CD14-positive monocyte (primary cell): ENCODE measurements around the gene KRTAP4-6. TPM values are rescaled to one million over a fixed set of nuclear protein-coding genes. Genes with fewer than 3 reads are reported as not detected.
A peak's percentile ranks its signal among the peaks of the same experiment; 100 is the strongest.
"Not testable (repeated sequence)": the region's sequence is repeated elsewhere in the genome, so short reads cannot be mapped to it uniquely, and the experiment has no call there.

ENCODE experiments used
- DNase-seq, 3 donors: peaks; one replicate each; pipeline ENCODE4 v3.0.0-alpha.2; 2011 to 2022
- H2AFZ ChIP-seq: 2 replicates; pipeline ENCODE4 v1.6.0; 2012; ENCODE audit warnings: mild to moderate bottlenecking, low read depth, low read length, inconsistent platforms; ENCODE audit not compliant: insufficient read depth, poor library complexity, severe bottlenecking
- H3K27ac ChIP-seq, 2 donors: 1 replicate in 1 of 2; 2 replicates in 1 of 2; pipeline ENCODE4 v1.5.1; 2012 to 2013; ENCODE audit warnings: low read length in 2 of 2, control low read depth in 1 of 2, inconsistent platforms in 1 of 2, low read depth in 1 of 2, mild to moderate bottlenecking in 1 of 2
- H3K27me3 ChIP-seq, 2 donors: one replicate each; pipeline versions ENCODE4 v1.6.0 to v1.6.1; 2011 to 2013; ENCODE audit warnings: low read length in 2 of 2; ENCODE audit not compliant: control insufficient read depth in 2 of 2, insufficient read depth in 2 of 2
- H3K36me3 ChIP-seq, 2 donors: replicated peaks in 1 of 2; 1 replicate in 1 of 2; 2 replicates in 1 of 2; pipeline versions ENCODE4 v1.5.1 to v1.6.1; 2012 to 2013; ENCODE audit warnings: low read length in 2 of 2, control low read depth in 1 of 2, inconsistent platforms in 1 of 2, mild to moderate bottlenecking in 1 of 2; ENCODE audit not compliant: insufficient read depth in 2 of 2, control insufficient read depth in 1 of 2
- H3K4me1 ChIP-seq, 2 donors: 1 replicate in 1 of 2; 2 replicates in 1 of 2; pipeline versions ENCODE4 v1.5.1 to v1.6.1; 2012 to 2013; ENCODE audit warnings: low read length in 2 of 2, control low read depth in 1 of 2, inconsistent platforms in 1 of 2, mild to moderate bottlenecking in 1 of 2, moderate library complexity in 1 of 2; ENCODE audit not compliant: insufficient read depth in 2 of 2, control insufficient read depth in 1 of 2
- H3K4me2 ChIP-seq: replicated peaks from 2 replicates; pipeline ENCODE3; 2012; ENCODE audit warnings: low read length, moderate library complexity, mild to moderate bottlenecking; ENCODE audit not compliant: poor library complexity, severe bottlenecking; ENCODE audit errors: extremely low read depth
- H3K4me3 ChIP-seq, 3 experiments: fragments of 200-600 bp in 1 of 3; sonication (generic) in 1 of 3; replicated peaks in 1 of 3; 1 replicate in 2 of 3; 2 replicates in 1 of 3; pipeline ENCODE4 v1.5.1; 2011 to 2013; ENCODE audit warnings: low read length in 3 of 3, mild to moderate bottlenecking in 3 of 3, control low read depth in 2 of 3, low read depth in 2 of 3, inconsistent platforms in 1 of 3, moderate library complexity in 1 of 3
- H3K79me2 ChIP-seq: 2 replicates; pipeline ENCODE4 v1.6.0; 2012; ENCODE audit warnings: mild to moderate bottlenecking, control low read depth, inconsistent platforms, low read length, moderate library complexity; ENCODE audit not compliant: insufficient read depth
- H3K9ac ChIP-seq: 2 replicates; pipeline ENCODE4 v1.6.0; 2017; ENCODE audit warnings: low read length, mild to moderate bottlenecking; ENCODE audit not compliant: insufficient read depth, poor library complexity, severe bottlenecking
- H3K9me3 ChIP-seq, 2 donors: replicated peaks in 1 of 2; 1 replicate in 1 of 2; 2 replicates in 1 of 2; pipeline versions ENCODE4 v1.5.1 to v1.6.1; 2012 to 2013; ENCODE audit warnings: low read length in 2 of 2, control low read depth in 1 of 2; ENCODE audit not compliant: control insufficient read depth in 1 of 2, insufficient read depth in 1 of 2
- H4K20me1 ChIP-seq: 2 replicates; pipeline ENCODE4 v1.6.0; 2012; ENCODE audit warnings: mild to moderate bottlenecking, low read length, control low read depth, moderate library complexity; ENCODE audit not compliant: insufficient read depth
- H3K27ac Mint-ChIP-seq, 7 donors: one replicate each; pipeline ENCODE4 v1.8.0; 2020; ENCODE audit warnings: mild to moderate bottlenecking in 7 of 7, mixed read lengths in 7 of 7, moderate library complexity in 6 of 7, inconsistent platforms in 2 of 7
- H3K27me3 Mint-ChIP-seq, 3 donors: one replicate each; pipeline ENCODE4 v1.8.0; 2021 to 2022; ENCODE audit warnings: low read depth in 3 of 3, mild to moderate bottlenecking in 3 of 3, mixed read lengths in 3 of 3, moderate library complexity in 3 of 3, inconsistent platforms in 1 of 3
- H3K36me3 Mint-ChIP-seq, 2 donors: one replicate each; pipeline ENCODE4 v1.8.0; 2020; ENCODE audit warnings: mixed read lengths in 2 of 2, inconsistent platforms in 1 of 2, mild to moderate bottlenecking in 1 of 2
- H3K4me1 Mint-ChIP-seq: one replicate; pipeline ENCODE4 v1.8.0; 2020; ENCODE audit warnings: mild to moderate bottlenecking, mixed read lengths
- H3K4me3 Mint-ChIP-seq, 2 donors: one replicate each; pipeline ENCODE4 v1.8.0; 2020; ENCODE audit warnings: mild to moderate bottlenecking in 2 of 2, mixed read lengths in 2 of 2, moderate library complexity in 1 of 2
- H3K9me3 Mint-ChIP-seq, 7 donors: one replicate each; pipeline ENCODE4 v1.8.0; 2020 to 2022; ENCODE audit warnings: mixed read lengths in 7 of 7, mild to moderate bottlenecking in 6 of 7, moderate library complexity in 6 of 7, inconsistent platforms in 2 of 7
- WGBS: methylation state at CpG from one replicate; pipeline ENCODE4 v1.1.5; 2013; ENCODE audit warnings: missing lambda C conversion rate; ENCODE audit not compliant: insufficient coverage; 5-methylcytosine and 5-hydroxymethylcytosine counted together
- intact Hi-C, 2 donors: fragments of 100-400 bp; cut with micrococcal nuclease; formaldehyde crosslinking; loops; one replicate each; pipeline versions ENCODE4 v1.15.0 to v1.15.1; 2023
- polyA plus RNA-seq, 3 donors: library from polyadenylated mRNA; depleted of rRNA in 1 of 3; unstranded in 2 of 3; stranded (reverse) in 1 of 3; fragments of 300-500 nt in 2 of 3; fragments of >200 nt in 1 of 3; fragmentation: Illumina TruSeq in 2 of 3; gene quantifications; 1 replicate in 2 of 3; 2 replicates in 1 of 3; pipeline ENCODE4 v1.2.3, GENCODE V29; 2012 to 2021
- TF ChIP-seq, protein P1 (sequence below): fragments of 200-600 bp; IDR thresholded peaks from one replicate; pipeline ENCODE4 v1.8.0; 2022; ENCODE audit warnings: antibody characterized with exemption, mild to moderate bottlenecking

KRTAP4-6 gene
- polyA plus RNA-seq, 3 donors, result not detected

DNA sequence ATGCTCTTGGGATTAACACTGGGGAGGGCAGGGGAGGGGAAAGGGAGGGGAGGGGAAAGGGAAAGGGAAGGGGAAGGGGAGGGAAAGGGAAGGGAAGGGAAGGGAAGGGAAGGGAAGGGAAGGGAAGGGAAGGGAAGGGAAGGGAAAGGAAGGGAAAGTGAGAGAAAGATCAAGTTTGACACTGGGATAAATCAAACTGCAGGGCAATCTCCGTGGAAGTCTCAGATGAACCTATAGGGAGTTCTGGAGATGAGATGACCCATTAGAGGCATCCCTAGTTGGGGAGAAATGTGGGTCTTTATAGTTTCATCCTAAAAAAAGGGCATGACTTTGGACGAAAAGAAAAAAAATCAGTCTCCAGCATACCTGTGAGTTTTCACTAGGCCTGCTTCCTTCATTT, 18.6 kb downstream of the KRTAP4-6 start:
- peaks cover 0 to 8% (median 0%) of the 10 kb centered on the region in 7 donors for H3K9me3 Mint-ChIP-seq
- Histone ChIP-seq H3K36me3 (no peaks in the 10 kb centered on the region), H2AFZ (no peak overlapping the region), H3K9ac (no peak overlapping the region), H3K4me1 (peaks cover 10 to 11% of the 10 kb centered on the region in 2 donors), H4K20me1 (no peaks in the 10 kb centered on the region), H3K4me2 (no peak overlapping the region), H3K9me3 (no peaks in the 10 kb centered on the region), H3K27ac (no peak overlapping the region), H3K27me3 (no peaks in the 10 kb centered on the region), H3K79me2 (no peaks in the 10 kb centered on the region), H3K4me3 (no peak overlapping the region)
- no peak overlapping the region for H3K27ac Mint-ChIP-seq
- intact Hi-C loops, result no loop called here
- H3K4me3 Mint-ChIP-seq, result no peak overlapping the region
- TF ChIP-seq, protein P1, sequence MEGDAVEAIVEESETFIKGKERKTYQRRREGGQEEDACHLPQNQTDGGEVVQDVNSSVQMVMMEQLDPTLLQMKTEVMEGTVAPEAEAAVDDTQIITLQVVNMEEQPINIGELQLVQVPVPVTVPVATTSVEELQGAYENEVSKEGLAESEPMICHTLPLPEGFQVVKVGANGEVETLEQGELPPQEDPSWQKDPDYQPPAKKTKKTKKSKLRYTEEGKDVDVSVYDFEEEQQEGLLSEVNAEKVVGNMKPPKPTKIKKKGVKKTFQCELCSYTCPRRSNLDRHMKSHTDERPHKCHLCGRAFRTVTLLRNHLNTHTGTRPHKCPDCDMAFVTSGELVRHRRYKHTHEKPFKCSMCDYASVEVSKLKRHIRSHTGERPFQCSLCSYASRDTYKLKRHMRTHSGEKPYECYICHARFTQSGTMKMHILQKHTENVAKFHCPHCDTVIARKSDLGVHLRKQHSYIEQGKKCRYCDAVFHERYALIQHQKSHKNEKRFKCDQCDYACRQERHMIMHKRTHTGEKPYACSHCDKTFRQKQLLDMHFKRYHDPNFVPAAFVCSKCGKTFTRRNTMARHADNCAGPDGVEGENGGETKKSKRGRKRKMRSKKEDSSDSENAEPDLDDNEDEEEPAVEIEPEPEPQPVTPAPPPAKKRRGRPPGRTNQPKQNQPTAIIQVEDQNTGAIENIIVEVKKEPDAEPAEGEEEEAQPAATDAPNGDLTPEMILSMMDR, result no peak
- WGBS, result 100% methylated on average over 1 of the region's 2 CpGs
- H3K36me3 Mint-ChIP-seq, result no peaks in the 10 kb centered on the region
- H3K4me1 Mint-ChIP-seq, result peaks cover 14% of the 10 kb centered on the region
- peaks cover 0 to 2% (median 0%) of the 10 kb centered on the region in 3 donors for H3K27me3 Mint-ChIP-seq
- no peak for DNase-seq

DNA sequence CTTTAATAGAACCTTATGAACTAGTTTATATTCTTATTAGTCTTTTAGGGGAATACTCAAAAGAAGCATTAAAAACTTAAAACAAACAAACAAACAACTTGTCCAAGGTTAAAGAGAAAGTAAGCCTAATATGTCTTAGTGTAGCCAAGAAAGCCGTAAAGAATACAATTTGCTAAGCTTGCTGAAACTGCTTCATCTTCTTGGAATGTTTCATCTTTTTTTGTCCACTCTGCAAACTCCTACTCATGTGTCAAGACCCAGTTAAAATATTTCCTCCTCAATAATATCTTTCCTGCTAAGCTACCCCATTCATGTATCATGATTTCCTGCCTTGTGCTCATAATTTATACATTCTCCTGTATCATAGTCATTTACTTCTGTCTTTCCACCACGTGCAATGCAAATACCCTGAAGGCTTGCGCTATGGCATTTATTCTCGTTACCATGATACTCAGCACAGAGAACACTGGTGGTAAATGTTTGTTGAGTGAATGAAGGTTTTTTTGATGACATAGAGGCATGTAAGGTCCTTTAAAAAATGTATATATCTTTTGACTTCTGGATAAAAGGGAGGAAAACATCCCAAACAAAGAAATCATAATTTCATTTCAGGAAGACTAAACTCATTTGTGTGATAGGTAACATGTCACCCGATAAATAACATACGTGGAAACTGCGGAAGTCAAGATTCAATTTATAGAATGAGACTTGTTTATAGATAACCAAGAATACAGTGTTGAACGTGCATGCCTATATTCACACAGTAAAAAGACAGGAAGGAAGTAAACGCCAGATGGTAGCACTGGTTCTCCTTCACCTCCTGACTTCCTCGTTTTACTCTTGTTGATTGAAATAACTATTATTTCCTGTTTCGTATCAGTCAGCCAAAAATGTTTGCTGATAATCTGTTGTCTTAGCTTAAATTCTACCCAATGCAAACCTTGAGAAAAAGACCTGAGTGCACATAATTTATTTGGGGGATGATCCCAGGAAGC, 20.4 kb downstream of the KRTAP4-6 start:
- WGBS, result no CpG with 5 or more reads among the region's 11 CpGs
- H3K36me3 Mint-ChIP-seq, H3K9me3 Mint-ChIP-seq, H3K9me3 ChIP-seq, H2AFZ ChIP-seq, H3K4me2 ChIP-seq, H3K27me3 ChIP-seq, H3K79me2 ChIP-seq, H3K36me3 ChIP-seq, H4K20me1 ChIP-seq, H3K9ac ChIP-seq, H3K27me3 Mint-ChIP-seq, H3K27ac ChIP-seq, intact Hi-C loops: not testable (repeated sequence)
- Histone ChIP-seq H3K4me3 (peak overlapping the region in 1 of 3 experiments; percentile 17), H3K4me1 (peaks cover 14 to 21% of the 10 kb centered on the region in 2 donors)
- Mint-ChIP-seq H3K4me3 (peak overlapping the region in 1 of 2 donors; percentile 60), H3K4me1 (peaks cover 24% of the 10 kb centered on the region), H3K27ac (peak overlapping the region in 2 of 7 donors; percentile 14 to 60)
- peak; percentile 8 to 38 (median 26) for DNase-seq
